WTC11 (cell line): Measurements from ENCODE around the gene EMSY. TPM values are rescaled to one million over a fixed set of nuclear protein-coding genes. Genes with fewer than 3 reads are reported as not detected.

Source experiments
- ATAC-seq: fragments of 200-7000 bp; cut with Tn5 transposase; 2 replicates; pipeline ENCODE4 v1.10.0; 2021; ENCODE audit warnings: mild to moderate bottlenecking, moderate library complexity
- CTCF ChIA-PET: fragments of 300-600 bp; sonication (Branson Sonifier 250); formaldehyde crosslinking; loops from one replicate; lab custom pipeline; 2021; ENCODE audit warnings: antibody characterized with exemption; lab: Charles Lee
- POLR2A ChIA-PET: fragments of 350-600 bp; sonication (Branson Sonifier 250); formaldehyde crosslinking; loops from one replicate; lab custom pipeline; 2021; ENCODE audit warnings: antibody characterized with exemption; lab: Charles Lee
- DNase-seq: peaks from one replicate; pipeline ENCODE4 v3.0.0; 2021; ENCODE audit warnings: low spot score
- H3K27ac Mint-ChIP-seq: 2 replicates; pipeline ENCODE4 v1.8.0; 2021; ENCODE audit warnings: mixed read lengths
- H3K27me3 Mint-ChIP-seq: 2 replicates; pipeline ENCODE4 v1.8.0; 2021; ENCODE audit warnings: low read depth, mild to moderate bottlenecking, moderate library complexity, mixed read lengths
- H3K36me3 Mint-ChIP-seq: 2 replicates; pipeline ENCODE4 v1.8.0; 2021; ENCODE audit warnings: mixed read lengths
- H3K4me1 Mint-ChIP-seq: 2 replicates; pipeline ENCODE4 v1.8.0; 2022; ENCODE audit warnings: mixed read lengths
- H3K4me3 Mint-ChIP-seq: 2 replicates; pipeline ENCODE4 v1.8.0; 2021; ENCODE audit warnings: mild to moderate bottlenecking, moderate library complexity, mixed read lengths
- H3K9me3 Mint-ChIP-seq: 2 replicates; pipeline ENCODE4 v1.8.0; 2021; ENCODE audit warnings: mixed read lengths
- ATF1 ChIP-seq: sonication (generic); formaldehyde crosslinking; IDR thresholded peaks from 2 replicates; pipeline ENCODE4 v1.8.1; 2023; ENCODE audit warnings: mild to moderate bottlenecking, moderate library complexity, missing genetic modification reagents
- GABPB1 ChIP-seq: sonication (generic); formaldehyde crosslinking; IDR thresholded peaks from 2 replicates; pipeline ENCODE4 v1.8.1; 2023; ENCODE audit warnings: mild to moderate bottlenecking, missing genetic modification reagents
- KAT7 ChIP-seq: sonication (generic); formaldehyde crosslinking; IDR thresholded peaks from 2 replicates; pipeline ENCODE4 v1.8.1; 2023; ENCODE audit warnings: missing genetic modification reagents, mild to moderate bottlenecking, borderline replicate concordance
- MYBL2 ChIP-seq: sonication (generic); formaldehyde crosslinking; IDR thresholded peaks from 2 replicates; pipeline ENCODE4 v1.8.1; 2023; ENCODE audit warnings: mild to moderate bottlenecking, moderate library complexity, missing genetic modification reagents
- NFATC4 ChIP-seq: fragments of 250-450 bp; sonication (Bioruptor Pico); IDR thresholded peaks from 2 replicates; pipeline ENCODE4 v1.9.0; 2021; ENCODE audit warnings: mild to moderate bottlenecking
- NR3C1 ChIP-seq: sonication (generic); formaldehyde crosslinking; conservative IDR thresholded peaks from 2 replicates; pipeline ENCODE4 v1.8.1; 2023; ENCODE audit warnings: low read depth, mild to moderate bottlenecking, missing genetic modification reagents
- PRRX2 ChIP-seq: fragments of 250-450 bp; sonication (Bioruptor Pico); IDR thresholded peaks from 2 replicates; pipeline ENCODE4 v1.8.0; 2021; ENCODE audit warnings: mild to moderate bottlenecking
- RELA ChIP-seq: sonication (generic); formaldehyde crosslinking; IDR thresholded peaks from 2 replicates; pipeline ENCODE4 v1.8.1; 2022; ENCODE audit warnings: missing genetic modification reagents, mild to moderate bottlenecking, borderline replicate concordance
- SOX15 ChIP-seq: fragments of 250-450 bp; sonication (Bioruptor Pico); IDR thresholded peaks from 2 replicates; pipeline ENCODE4 v1.9.0; 2021; ENCODE audit warnings: mild to moderate bottlenecking
- TP53 ChIP-seq: sonication (generic); formaldehyde crosslinking; IDR thresholded peaks from 2 replicates; pipeline ENCODE4 v1.8.1; 2023; ENCODE audit warnings: mild to moderate bottlenecking, missing genetic modification reagents
- ZNF232 ChIP-seq: sonication (generic); formaldehyde crosslinking; IDR thresholded peaks from 2 replicates; pipeline ENCODE4 v1.8.0; 2022; ENCODE audit warnings: mild to moderate bottlenecking, missing genetic modification reagents
- ZNF317 ChIP-seq: sonication (generic); formaldehyde crosslinking; IDR thresholded peaks from 2 replicates; pipeline ENCODE4 v1.8.1; 2023; ENCODE audit warnings: low read depth, mild to moderate bottlenecking, moderate library complexity, missing genetic modification reagents, borderline replicate concordance
- ZNF396 ChIP-seq: fragments of 250-450 bp; sonication (Bioruptor Pico); IDR thresholded peaks from 2 replicates; pipeline ENCODE4 v1.8.0; 2021; ENCODE audit warnings: mild to moderate bottlenecking, moderate library complexity, borderline replicate concordance
- ZNF416 ChIP-seq: fragments of 250-450 bp; sonication (Bioruptor Pico); IDR thresholded peaks from 2 replicates; pipeline ENCODE4 v1.9.0; 2021; ENCODE audit warnings: mild to moderate bottlenecking, inconsistent platforms
- total RNA-seq: library from RNA; stranded (reverse); gene quantifications from 3 replicates; pipeline ENCODE4 v1.2.3, GENCODE V29; 2021
- TF ChIP-seq, protein P1 (sequence below): fragments of 250-450 bp; sonication (Bioruptor Pico); IDR thresholded peaks from 2 replicates; pipeline ENCODE4 v2.1.2; 2022; ENCODE audit warnings: mild to moderate bottlenecking, moderate library complexity
- TF ChIP-seq, protein P2 (sequence below): sonication (generic); formaldehyde crosslinking; IDR thresholded peaks from 2 replicates; pipeline ENCODE4 v1.8.1; 2022; ENCODE audit warnings: missing genetic modification reagents, borderline replicate concordance
- TF ChIP-seq, protein P3 (sequence below): sonication (generic); formaldehyde crosslinking; IDR thresholded peaks from 2 replicates; pipeline ENCODE4 v1.8.0; 2022; ENCODE audit warnings: mild to moderate bottlenecking, missing genetic modification reagents
- TF ChIP-seq, protein P4 (sequence below): sonication (generic); formaldehyde crosslinking; IDR thresholded peaks from 2 replicates; pipeline ENCODE4 v1.8.0; 2022; ENCODE audit warnings: mild to moderate bottlenecking, missing genetic modification reagents
- TF ChIP-seq, protein P5 (sequence below): fragments of 250-450 bp; sonication (Bioruptor Pico); IDR thresholded peaks from 2 replicates; pipeline ENCODE4 v1.9.0; 2021; ENCODE audit warnings: mild to moderate bottlenecking
- TF ChIP-seq, protein P6 (sequence below): sonication (generic); formaldehyde crosslinking; IDR thresholded peaks from 2 replicates; pipeline ENCODE4 v1.8.1; 2023; ENCODE audit warnings: mild to moderate bottlenecking, missing genetic modification reagents, moderate library complexity
- TF ChIP-seq, protein P7 (sequence below): sonication (generic); formaldehyde crosslinking; IDR thresholded peaks from 2 replicates; pipeline ENCODE4 v1.8.1; 2023; ENCODE audit warnings: mild to moderate bottlenecking, missing genetic modification reagents
- TF ChIP-seq, protein P8 (sequence below): sonication (generic); formaldehyde crosslinking; IDR thresholded peaks from 2 replicates; pipeline ENCODE4 v1.8.0; 2022; ENCODE audit warnings: mild to moderate bottlenecking, missing genetic modification reagents
- TF ChIP-seq, protein P9 (sequence below): fragments of 200-600 bp; IDR thresholded peaks from 2 replicates; pipeline ENCODE4 v1.8.0; 2022; ENCODE audit warnings: antibody characterized with exemption

The EMSY gene
- total RNA-seq, 1 experiment from 2014 or later = 31.1 TPM

DNA sequence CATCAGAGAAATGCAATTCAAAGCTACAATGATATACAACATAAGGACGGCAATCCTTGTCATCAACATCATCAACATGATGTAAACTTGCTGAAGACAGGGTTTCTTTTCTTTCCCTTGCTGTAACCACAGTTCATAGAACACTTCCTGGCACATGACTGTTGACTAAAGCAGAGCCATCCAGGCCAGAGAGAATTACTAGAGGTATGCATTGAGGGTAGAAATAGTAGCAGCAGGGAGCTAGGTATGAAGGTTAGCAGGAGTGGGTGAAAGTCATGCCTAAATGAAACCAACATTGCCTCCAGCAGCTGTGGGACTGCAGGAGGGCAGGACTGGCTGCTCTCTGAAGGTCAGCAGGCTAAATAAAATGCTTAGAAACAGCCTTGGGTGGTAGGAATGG lies 122.0 kb downstream of the EMSY start (continued):
- TF ChIP-seq, protein P1, sequence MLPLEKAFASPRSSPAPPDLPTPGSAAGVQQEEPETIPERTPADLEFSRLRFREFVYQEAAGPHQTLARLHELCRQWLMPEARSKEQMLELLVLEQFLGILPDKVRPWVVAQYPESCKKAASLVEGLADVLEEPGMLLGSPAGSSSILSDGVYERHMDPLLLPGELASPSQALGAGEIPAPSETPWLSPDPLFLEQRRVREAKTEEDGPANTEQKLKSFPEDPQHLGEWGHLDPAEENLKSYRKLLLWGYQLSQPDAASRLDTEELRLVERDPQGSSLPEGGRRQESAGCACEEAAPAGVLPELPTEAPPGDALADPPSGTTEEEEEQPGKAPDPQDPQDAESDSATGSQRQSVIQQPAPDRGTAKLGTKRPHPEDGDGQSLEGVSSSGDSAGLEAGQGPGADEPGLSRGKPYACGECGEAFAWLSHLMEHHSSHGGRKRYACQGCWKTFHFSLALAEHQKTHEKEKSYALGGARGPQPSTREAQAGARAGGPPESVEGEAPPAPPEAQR (CRISPR knock-in tag) = no peak
- no peak for TF ChIP-seq PRRX2 (CRISPR knock-in tag)
- TF ChIP-seq RELA (CRISPR knock-in tag) = no peak
- TF ChIP-seq NR3C1 = no peak
- TF ChIP-seq, protein P2, sequence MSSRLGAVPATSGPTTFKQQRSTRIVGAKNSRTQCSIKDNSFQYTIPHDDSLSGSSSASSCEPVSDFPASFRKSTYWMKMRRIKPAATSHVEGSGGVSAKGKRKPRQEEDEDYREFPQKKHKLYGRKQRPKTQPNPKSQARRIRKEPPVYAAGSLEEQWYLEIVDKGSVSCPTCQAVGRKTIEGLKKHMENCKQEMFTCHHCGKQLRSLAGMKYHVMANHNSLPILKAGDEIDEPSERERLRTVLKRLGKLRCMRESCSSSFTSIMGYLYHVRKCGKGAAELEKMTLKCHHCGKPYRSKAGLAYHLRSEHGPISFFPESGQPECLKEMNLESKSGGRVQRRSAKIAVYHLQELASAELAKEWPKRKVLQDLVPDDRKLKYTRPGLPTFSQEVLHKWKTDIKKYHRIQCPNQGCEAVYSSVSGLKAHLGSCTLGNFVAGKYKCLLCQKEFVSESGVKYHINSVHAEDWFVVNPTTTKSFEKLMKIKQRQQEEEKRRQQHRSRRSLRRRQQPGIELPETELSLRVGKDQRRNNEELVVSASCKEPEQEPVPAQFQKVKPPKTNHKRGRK (CRISPR knock-in tag) = no peak
- no peak for TF ChIP-seq NFATC4 (CRISPR knock-in tag)
- TF ChIP-seq ATF1 = no peak
- no peak for TF ChIP-seq KAT7 (CRISPR knock-in tag)

DNA sequence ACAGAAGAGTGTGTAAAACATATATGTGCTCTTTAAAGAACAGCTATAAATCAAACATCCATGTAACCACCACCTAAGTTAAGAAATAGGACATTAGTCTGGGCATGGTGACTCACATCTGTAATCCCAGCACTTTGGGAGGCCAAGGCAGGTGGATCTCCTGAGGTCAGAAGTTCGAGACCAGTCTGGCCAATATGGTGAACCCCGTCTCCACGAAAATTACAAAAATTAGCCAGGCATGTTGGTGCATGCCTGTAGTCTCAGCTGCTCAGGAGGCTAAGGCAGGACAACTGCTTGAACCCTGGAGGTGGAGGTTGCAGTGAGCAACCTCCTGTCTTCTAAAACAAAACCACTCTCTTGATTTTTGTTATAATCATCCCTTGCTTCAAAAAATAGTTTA lies 122.4 kb downstream of the EMSY start:
- POLR2A ChIA-PET = no interaction called here
- Mint-ChIP-seq H3K9me3 (peaks cover 18% of the 10 kb centered on the region), H3K27me3 (no peaks in the 10 kb centered on the region), H3K4me3 (no peak overlapping the region), H3K36me3 (no peaks in the 10 kb centered on the region), H3K27ac (no peak overlapping the region), H3K4me1 (no peaks in the 10 kb centered on the region)
- ATAC-seq (no peak), DNase-seq (no peak)
- CTCF ChIA-PET = no interaction called here
- no peak for TF ChIP-seq ZNF416
- TF ChIP-seq MYBL2 (CRISPR knock-in tag) = no peak
- TF ChIP-seq, protein P3, sequence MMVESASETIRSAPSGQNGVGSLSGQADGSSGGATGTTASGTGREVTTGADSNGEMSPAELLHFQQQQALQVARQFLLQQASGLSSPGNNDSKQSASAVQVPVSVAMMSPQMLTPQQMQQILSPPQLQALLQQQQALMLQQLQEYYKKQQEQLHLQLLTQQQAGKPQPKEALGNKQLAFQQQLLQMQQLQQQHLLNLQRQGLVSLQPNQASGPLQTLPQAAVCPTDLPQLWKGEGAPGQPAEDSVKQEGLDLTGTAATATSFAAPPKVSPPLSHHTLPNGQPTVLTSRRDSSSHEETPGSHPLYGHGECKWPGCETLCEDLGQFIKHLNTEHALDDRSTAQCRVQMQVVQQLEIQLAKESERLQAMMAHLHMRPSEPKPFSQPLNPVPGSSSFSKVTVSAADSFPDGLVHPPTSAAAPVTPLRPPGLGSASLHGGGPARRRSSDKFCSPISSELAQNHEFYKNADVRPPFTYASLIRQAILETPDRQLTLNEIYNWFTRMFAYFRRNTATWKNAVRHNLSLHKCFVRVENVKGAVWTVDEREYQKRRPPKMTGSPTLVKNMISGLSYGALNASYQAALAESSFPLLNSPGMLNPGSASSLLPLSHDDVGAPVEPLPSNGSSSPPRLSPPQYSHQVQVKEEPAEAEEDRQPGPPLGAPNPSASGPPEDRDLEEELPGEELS (CRISPR knock-in tag) = no peak
- no peak for TF ChIP-seq NFATC4 (CRISPR knock-in tag)
- TF ChIP-seq ZNF317 (CRISPR knock-in tag) = no peak
- TF ChIP-seq ZNF232 (CRISPR knock-in tag) = no peak
- TF ChIP-seq, protein P4, sequence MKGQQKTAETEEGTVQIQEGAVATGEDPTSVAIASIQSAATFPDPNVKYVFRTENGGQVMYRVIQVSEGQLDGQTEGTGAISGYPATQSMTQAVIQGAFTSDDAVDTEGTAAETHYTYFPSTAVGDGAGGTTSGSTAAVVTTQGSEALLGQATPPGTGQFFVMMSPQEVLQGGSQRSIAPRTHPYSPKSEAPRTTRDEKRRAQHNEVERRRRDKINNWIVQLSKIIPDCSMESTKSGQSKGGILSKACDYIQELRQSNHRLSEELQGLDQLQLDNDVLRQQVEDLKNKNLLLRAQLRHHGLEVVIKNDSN = no peak
- TF ChIP-seq GABPB1 (CRISPR knock-in tag) = no peak
- TF ChIP-seq, protein P5, sequence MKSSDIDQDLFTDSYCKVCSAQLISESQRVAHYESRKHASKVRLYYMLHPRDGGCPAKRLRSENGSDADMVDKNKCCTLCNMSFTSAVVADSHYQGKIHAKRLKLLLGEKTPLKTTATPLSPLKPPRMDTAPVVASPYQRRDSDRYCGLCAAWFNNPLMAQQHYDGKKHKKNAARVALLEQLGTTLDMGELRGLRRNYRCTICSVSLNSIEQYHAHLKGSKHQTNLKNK (CRISPR knock-in tag) = no peak
- TF ChIP-seq, protein P6, sequence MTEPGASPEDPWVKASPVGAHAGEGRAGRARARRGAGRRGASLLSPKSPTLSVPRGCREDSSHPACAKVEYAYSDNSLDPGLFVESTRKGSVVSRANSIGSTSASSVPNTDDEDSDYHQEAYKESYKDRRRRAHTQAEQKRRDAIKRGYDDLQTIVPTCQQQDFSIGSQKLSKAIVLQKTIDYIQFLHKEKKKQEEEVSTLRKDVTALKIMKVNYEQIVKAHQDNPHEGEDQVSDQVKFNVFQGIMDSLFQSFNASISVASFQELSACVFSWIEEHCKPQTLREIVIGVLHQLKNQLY (CRISPR knock-in tag) = no peak
- no peak for TF ChIP-seq SOX15
- TF ChIP-seq, protein P7, sequence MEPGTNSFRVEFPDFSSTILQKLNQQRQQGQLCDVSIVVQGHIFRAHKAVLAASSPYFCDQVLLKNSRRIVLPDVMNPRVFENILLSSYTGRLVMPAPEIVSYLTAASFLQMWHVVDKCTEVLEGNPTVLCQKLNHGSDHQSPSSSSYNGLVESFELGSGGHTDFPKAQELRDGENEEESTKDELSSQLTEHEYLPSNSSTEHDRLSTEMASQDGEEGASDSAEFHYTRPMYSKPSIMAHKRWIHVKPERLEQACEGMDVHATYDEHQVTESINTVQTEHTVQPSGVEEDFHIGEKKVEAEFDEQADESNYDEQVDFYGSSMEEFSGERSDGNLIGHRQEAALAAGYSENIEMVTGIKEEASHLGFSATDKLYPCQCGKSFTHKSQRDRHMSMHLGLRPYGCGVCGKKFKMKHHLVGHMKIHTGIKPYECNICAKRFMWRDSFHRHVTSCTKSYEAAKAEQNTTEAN = no peak
- no peak for TF ChIP-seq ZNF396
- no peak for TF ChIP-seq RELA (CRISPR knock-in tag)
- no peak for TF ChIP-seq TP53
- TF ChIP-seq, protein P8, sequence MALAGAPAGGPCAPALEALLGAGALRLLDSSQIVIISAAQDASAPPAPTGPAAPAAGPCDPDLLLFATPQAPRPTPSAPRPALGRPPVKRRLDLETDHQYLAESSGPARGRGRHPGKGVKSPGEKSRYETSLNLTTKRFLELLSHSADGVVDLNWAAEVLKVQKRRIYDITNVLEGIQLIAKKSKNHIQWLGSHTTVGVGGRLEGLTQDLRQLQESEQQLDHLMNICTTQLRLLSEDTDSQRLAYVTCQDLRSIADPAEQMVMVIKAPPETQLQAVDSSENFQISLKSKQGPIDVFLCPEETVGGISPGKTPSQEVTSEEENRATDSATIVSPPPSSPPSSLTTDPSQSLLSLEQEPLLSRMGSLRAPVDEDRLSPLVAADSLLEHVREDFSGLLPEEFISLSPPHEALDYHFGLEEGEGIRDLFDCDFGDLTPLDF (CRISPR knock-in tag) = no peak
- TF ChIP-seq, protein P9, sequence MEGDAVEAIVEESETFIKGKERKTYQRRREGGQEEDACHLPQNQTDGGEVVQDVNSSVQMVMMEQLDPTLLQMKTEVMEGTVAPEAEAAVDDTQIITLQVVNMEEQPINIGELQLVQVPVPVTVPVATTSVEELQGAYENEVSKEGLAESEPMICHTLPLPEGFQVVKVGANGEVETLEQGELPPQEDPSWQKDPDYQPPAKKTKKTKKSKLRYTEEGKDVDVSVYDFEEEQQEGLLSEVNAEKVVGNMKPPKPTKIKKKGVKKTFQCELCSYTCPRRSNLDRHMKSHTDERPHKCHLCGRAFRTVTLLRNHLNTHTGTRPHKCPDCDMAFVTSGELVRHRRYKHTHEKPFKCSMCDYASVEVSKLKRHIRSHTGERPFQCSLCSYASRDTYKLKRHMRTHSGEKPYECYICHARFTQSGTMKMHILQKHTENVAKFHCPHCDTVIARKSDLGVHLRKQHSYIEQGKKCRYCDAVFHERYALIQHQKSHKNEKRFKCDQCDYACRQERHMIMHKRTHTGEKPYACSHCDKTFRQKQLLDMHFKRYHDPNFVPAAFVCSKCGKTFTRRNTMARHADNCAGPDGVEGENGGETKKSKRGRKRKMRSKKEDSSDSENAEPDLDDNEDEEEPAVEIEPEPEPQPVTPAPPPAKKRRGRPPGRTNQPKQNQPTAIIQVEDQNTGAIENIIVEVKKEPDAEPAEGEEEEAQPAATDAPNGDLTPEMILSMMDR = no peak
